Eye (tissue), 1 donor: ENCODE data around the gene SRSF5.
"Not testable (repeated sequence)": the region's sequence is repeated elsewhere in the genome, so short reads cannot be mapped to it uniquely, and the experiment has no call there.

Experiments
- DNase-seq: peaks from one replicate; pipeline ENCODE4 v3.0.0-alpha.2; 2015

SRSF5 gene

DNA sequence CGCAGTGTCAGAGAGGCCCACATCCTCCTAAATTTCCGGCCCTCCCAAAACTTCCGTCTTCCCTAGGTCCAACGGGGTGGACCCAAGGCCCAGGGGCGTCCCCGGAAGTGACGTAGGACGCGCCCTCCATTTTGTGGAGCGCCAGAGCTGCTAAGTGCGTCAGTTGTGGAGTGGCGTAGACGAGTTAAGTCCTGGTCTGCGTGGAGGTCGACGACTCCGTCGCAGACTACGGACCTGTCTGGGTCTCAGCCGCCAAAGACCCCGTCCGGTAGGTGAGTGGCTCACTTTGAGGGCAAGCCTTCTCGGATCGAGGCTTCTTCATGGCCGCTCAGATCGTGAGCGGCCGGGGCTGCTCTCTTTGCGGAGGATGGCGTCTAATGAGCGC, at the start of gene SRSF5:
TSS of gene SRSF5 (plus strand) at position 159 of the 385 bp plus-strand sequence. CDS start 1,015 bp downstream, outside the sequence.
- peak; percentile 99 for DNase-seq

- not testable (repeated sequence) for DNase-seq
These were observed 48.3 kb upstream of the SRSF5 start for GRCh38 chr14:69718614-69719013.

DNA sequence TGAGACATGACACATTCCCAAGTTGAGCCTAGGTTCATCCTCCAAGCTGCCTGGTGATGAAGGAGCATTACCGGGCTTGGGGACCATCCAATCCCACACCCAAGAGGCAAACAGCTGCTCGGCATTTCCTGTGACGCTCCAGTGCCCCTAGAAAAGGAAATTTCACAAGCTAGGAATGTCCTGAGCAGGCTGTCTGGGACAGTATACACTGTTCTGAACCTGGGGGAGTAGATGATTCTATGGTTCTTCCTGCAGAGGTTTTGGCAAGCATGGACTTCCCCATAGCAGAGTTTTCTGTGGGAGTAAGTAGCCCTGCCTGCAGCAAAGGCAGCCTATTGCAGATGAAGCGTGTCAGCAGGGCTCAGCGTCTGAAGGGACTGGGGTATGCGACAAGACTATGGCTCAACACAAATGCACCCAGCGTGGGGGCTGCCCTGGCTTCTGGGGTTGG, 47.4 kb upstream of the SRSF5 start:
- DNase-seq: peak; percentile 71

GRCh38 chr14:69720912-69721311, 46.0 kb upstream of the SRSF5 start:
- DNase-seq: no peak

GRCh38 chr14:69726761-69727511, 40.0 kb upstream of the SRSF5 start:
- peak; percentile 94 for DNase-seq

DNA sequence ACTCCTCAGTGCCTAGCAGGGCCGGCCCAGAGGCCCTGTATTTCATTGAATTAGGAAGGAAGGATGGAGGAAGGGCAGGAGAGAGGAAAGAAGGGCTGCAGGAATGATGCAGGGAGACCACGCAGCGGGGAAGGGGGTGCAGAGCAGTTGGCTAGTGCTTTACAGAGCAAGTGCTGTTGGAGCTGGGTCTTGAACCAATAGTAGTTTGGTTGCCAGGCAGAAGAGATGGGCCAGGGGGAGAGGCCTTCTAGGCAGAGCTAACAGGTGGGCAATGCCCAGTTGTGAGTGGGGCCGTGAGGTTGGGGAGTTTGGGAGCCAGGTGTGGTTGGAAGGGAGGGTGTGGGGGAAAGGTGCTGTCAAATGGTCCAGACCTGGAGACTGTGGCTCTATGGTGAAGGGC, 39.1 kb upstream of the SRSF5 start:
- DNase-seq: no peak

GRCh38 chr14:69731919-69732598, 34.9 kb upstream of the SRSF5 start:
- DNase-seq: not testable (repeated sequence)

DNA sequence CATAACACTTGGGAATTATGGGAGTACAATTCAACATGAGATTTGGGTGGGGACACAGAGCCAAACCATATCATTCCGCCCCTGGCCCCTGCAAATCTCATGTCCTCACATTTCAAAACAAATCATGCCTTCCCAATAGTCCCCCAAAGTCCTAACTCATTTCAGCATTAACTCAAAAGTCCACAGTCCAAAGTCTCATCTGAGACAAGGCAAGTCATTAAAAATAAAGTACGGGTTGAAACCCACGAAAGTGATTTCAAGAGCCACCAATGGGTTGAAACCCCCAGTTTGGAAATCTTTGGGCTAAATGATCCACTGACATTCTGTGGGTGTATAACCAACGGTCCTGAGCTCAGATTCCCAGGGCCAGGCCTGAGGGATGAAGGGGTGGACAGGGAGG, 30.5 kb upstream of the SRSF5 start:
- DNase-seq: not testable (repeated sequence)

- no peak for DNase-seq
These were observed 25.9 kb upstream of the SRSF5 start for GRCh38 chr14:69741055-69741454.

GRCh38 chr14:69749956-69750355, 17.0 kb upstream of the SRSF5 start:
- no peak for DNase-seq

GRCh38 chr14:69750495-69750894, 16.4 kb upstream of the SRSF5 start:
- no peak for DNase-seq

DNA sequence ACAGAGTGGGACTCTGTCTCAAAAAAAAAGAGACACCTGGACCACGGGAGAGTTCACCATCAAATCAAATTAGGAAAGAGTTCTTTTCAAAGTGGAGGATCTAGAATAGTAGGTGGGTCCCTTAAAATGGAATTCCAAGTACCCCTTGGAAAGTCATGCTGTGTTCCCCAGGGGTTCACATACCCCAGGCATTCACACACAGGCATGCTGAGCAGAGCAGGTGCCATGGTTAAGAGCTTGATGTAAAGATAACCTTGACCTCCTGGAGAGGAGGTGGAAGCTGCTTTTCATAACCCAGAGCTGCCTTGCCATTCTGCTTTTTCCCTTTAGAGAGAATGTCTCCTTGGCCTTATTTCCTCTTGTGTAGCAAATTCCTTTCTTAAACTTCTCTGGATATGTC, 14.2 kb upstream of the SRSF5 start:
- no peak for DNase-seq

- DNase-seq: no peak
These were observed 13.1 kb upstream of the SRSF5 start for GRCh38 chr14:69753860-69754259.

- DNase-seq: no peak
These were observed 12.5 kb upstream of the SRSF5 start for GRCh38 chr14:69754487-69754886.

DNA sequence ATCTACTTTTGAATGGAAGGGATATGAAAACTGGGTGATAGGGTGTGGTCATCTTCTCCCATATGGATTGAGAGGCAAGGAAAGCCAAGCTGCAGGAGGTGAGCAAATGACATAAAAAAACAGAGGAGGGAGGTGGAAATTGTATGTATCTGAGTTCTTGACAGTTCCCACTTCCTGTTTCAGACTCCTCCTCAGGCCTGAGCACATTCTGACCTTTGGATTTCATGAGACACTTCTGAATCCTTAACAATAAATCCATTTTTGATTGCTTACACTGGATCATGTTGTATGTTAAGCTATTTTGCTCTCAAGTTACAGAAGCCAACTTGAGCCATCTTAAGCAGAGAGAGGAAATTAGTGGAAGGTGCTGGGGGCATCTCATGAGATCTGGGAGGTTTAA, 11.6 kb upstream of the SRSF5 start:
- no peak for DNase-seq

DNA sequence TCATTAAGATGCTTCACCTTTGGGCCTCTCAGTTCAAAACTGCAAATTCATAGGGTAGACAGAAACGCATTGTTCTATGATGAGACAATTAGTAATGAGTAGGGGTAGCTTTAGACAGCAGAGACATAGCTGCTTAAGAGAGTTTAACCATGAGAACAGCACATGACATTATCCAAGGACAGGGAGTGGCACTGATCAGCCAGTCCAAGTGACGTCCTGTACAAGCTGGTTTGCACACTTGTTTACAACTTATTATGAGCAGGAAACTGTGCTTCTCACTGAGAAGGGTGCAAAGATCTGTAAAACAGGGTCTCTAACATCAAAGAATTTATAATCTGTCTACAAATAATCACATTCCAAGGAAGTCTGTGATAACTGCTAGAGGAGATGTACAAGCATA, 11.2 kb upstream of the SRSF5 start:
- no peak for DNase-seq

DNA sequence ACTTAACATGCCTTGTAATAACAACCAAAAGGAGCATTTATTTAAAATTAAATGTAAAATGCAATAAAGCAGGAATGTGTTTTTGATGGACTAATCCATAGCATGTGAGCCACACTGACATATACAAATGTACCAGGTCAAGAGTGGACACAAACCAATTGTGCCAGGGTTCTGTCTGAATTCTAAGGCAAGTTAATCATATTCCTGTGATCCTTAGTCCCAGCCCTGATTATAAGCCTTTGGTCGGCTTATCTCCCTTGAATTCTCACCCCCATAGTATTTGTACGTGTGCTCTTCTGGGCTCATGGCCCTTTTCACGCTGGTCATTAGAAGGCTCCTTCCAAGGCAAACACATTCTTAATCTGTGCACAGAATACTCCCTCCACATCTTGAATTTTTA, 10.6 kb upstream of the SRSF5 start:
- DNase-seq: no peak

DNA sequence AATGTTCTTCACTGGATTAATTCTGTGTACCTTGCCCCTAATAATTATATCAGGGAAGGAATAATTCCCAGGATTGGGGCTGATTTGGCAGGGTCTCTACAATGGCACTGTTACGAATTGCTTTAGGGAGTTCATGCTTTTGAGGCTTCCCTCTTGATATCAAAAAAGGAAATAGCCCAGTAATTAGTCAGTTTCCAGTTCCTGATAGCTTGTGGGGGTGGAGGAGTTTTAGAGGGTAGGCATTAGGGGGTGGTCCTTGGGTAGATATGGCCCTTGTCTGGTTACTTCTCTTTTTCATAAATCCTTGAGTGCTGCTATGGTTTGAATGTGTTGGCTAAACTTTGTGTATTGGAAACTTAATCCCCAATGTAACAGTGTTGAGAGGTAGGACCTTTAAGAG, 6.1 kb upstream of the SRSF5 start:
- no peak for DNase-seq

DNA sequence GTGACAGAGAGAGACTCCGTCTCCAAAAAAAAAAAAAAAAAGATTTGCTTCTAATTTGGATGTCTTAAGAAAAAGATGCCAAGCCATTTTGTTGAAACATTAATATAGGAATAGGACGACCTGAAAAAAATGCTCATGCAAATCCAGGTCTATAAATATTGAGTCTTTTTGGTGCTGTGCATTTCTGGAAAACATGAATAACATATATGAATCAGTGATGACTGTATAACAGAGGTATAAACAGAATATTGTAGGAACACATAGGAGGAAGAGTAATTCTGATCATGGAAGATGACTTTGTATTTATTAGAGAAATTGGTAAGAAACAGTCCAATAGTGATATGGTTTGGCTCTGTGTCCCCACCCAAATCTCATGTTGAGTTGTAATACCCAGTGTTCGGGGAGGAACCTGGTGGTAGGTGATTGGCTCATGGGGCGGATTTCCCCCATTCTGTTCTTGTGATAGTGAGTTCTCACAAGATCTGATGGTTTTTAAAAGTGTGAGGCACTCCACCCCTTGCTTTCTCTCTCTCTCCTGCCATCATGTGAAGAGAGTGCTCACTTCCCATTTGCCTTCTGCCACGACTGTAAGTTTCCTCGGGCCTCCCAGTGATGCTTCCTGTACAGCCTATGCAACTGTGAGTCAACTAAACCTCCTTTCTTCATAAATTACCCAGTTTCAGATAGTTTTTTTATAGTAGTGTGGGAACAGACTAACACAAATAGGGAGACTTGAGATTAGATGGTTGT, 3.0 kb upstream of the SRSF5 start:
- no peak for DNase-seq

- peak; percentile 98 for DNase-seq
These were observed 542 bp downstream of the SRSF5 start for GRCh38 chr14:69767369-69767999.

- DNase-seq: no peak
These were observed 1.9 kb downstream of the SRSF5 start for GRCh38 chr14:69768873-69769272.

DNA sequence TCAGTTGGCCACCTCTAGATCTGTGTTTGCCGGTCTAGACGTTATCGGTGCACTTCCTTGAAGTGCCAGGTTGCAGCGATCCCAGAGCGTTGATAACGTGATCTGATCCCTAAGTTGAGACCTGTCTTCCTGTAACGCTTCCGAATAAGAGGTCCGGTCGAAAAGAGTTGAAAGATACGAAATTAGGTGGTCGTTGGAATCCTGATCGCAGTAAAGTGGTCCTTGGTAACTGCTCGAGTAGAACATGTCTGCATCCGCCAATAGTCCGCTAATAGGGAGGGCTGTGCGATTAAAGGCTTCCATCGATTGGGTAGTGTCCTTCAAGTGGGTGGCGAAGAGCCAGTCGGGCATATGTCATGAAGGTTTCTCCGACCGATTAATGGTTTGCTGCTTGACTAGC, 2.7 kb downstream of the SRSF5 start:
- no peak for DNase-seq

DNA sequence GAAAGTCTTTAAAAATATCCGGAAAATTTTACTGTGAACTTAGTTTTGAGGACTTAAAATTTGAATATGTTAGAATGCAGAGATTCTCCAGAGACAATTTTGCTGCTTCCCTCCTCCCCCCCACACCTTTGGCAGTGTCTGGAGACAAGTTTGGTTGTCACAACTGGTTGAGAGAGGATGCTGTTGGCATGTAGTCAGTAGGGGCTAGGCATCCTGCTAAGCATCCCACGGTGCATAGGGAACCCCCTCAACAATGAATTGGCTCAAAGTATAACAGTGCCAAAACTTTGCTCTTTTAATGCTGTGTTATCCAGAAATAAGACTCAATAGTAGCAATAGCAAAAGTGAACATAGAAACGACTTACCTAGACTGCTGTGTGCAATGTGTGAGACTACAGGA, 3.6 kb downstream of the SRSF5 start:
- DNase-seq: no peak
